Astrocyte (in vitro differentiated cells and primary cell): ENCODE measurements around the gene CDK4. TPM values are rescaled to one million over a fixed set of nuclear protein-coding genes. Genes with fewer than 3 reads are reported as not detected.

Experiments
- DNase-seq: peaks from one replicate; pipeline ENCODE4 v3.0.0-alpha.2; 2010; ENCODE audit warnings: low read depth
- FAIRE-seq: peaks from 2 replicates; lab custom pipeline; 2011; peaks lifted over from hg19 to GRCh38; lab: Jason Lieb, UNC
- H2AFZ ChIP-seq: 2 replicates; pipeline ENCODE4 v1.6.0; 2012; ENCODE audit warnings: low read depth, low read length, inconsistent platforms
- H3K27ac ChIP-seq: 2 replicates; pipeline ENCODE4 v1.5.1; 2011; ENCODE audit warnings: low read depth, low read length, inconsistent platforms
- H3K27me3 ChIP-seq: 2 replicates; pipeline ENCODE4 v1.6.0; 2011; ENCODE audit warnings: low read length, inconsistent platforms; ENCODE audit not compliant: insufficient read depth
- H3K36me3 ChIP-seq: 2 replicates; pipeline ENCODE4 v1.5.1; 2011; ENCODE audit warnings: low read length, inconsistent platforms; ENCODE audit not compliant: insufficient read depth
- H3K4me1 ChIP-seq: 2 replicates; pipeline ENCODE4 v1.5.1; 2011; ENCODE audit warnings: low read length, inconsistent platforms; ENCODE audit not compliant: insufficient read depth
- H3K4me2 ChIP-seq: 2 replicates; pipeline ENCODE4 v1.6.0; 2012; ENCODE audit warnings: low read length, inconsistent platforms
- H3K4me3 ChIP-seq: 2 replicates; pipeline ENCODE4 v1.5.1; 2011; ENCODE audit warnings: low read depth, mild to moderate bottlenecking, low read length, inconsistent platforms; ENCODE audit not compliant: insufficient read depth
- H3K79me2 ChIP-seq: 2 replicates; pipeline ENCODE4 v1.6.0; 2012; ENCODE audit warnings: mild to moderate bottlenecking, low read length, inconsistent platforms; ENCODE audit not compliant: insufficient read depth
- H3K9ac ChIP-seq: 2 replicates; pipeline ENCODE4 v1.6.0; 2012; ENCODE audit warnings: mild to moderate bottlenecking, low read length, inconsistent platforms
- H3K9me3 ChIP-seq: 2 replicates; pipeline ENCODE4 v1.5.1; 2012; ENCODE audit warnings: low read depth, mild to moderate bottlenecking, low read length, inconsistent platforms; ENCODE audit not compliant: insufficient read depth
- H4K20me1 ChIP-seq: 2 replicates; pipeline ENCODE4 v1.6.0; 2012; ENCODE audit warnings: low read length, inconsistent platforms; ENCODE audit not compliant: insufficient read depth
- H3K27ac Mint-ChIP-seq: one replicate; pipeline ENCODE4 v1.8.0; 2021; ENCODE audit warnings: mild to moderate bottlenecking, mixed read lengths; ENCODE audit not compliant: unreplicated experiment
- H3K27me3 Mint-ChIP-seq: one replicate; pipeline ENCODE4 v1.8.0; 2021; ENCODE audit warnings: low read depth, mixed read lengths; ENCODE audit not compliant: unreplicated experiment
- H3K36me3 Mint-ChIP-seq: one replicate; pipeline ENCODE4 v1.8.0; 2021; ENCODE audit warnings: low read depth, mixed read lengths; ENCODE audit not compliant: unreplicated experiment
- H3K4me1 Mint-ChIP-seq: one replicate; pipeline ENCODE4 v1.8.0; 2021; ENCODE audit warnings: low read depth, mixed read lengths; ENCODE audit not compliant: unreplicated experiment
- H3K4me3 Mint-ChIP-seq: one replicate; pipeline ENCODE4 v1.8.0; 2021; ENCODE audit warnings: mild to moderate bottlenecking, moderate library complexity, mixed read lengths; ENCODE audit not compliant: unreplicated experiment
- H3K9me3 Mint-ChIP-seq: one replicate; pipeline ENCODE4 v1.8.0; 2021; ENCODE audit warnings: mild to moderate bottlenecking, mixed read lengths; ENCODE audit not compliant: unreplicated experiment
- EZH2 ChIP-seq: IDR thresholded peaks from 2 replicates; pipeline ENCODE4 v1.6.1; 2012; ENCODE audit warnings: mild to moderate bottlenecking, low read length, inconsistent platforms; ENCODE audit not compliant: insufficient read depth
- total RNA-seq: library from RNA; stranded (reverse); gene quantifications from 2 replicates; pipeline ENCODE4 v1.2.1, GENCODE V29; 2021
- TF ChIP-seq, protein P1 (sequence below): IDR thresholded peaks from 2 replicates; pipeline ENCODE4 v1.5.1; 2011; ENCODE audit warnings: low read depth, mild to moderate bottlenecking, inconsistent platforms, low read length, moderate library complexity; ENCODE audit not compliant: insufficient read depth

CDK4 gene
- total RNA-seq, 1 donor from 2014 or later = 133 TPM

GRCh38 chr12:57755454-57756372 lies 3.6 kb upstream of the CDK4 start:
- FAIRE-seq (no peak), DNase-seq (no peak)
- H3K27ac Mint-ChIP-seq = peak overlapping the region; percentile 20
- H3K27me3 Mint-ChIP-seq = peaks cover 4% of the 10 kb centered on the region
- H3K4me1 Mint-ChIP-seq = peaks cover 23% of the 10 kb centered on the region
- H3K36me3 ChIP-seq = peaks cover 3% of the 10 kb centered on the region
- H3K9ac ChIP-seq = peak overlapping the region; percentile 41
- peak; percentile 92 for TF ChIP-seq EZH2
- TF ChIP-seq, protein P1, sequence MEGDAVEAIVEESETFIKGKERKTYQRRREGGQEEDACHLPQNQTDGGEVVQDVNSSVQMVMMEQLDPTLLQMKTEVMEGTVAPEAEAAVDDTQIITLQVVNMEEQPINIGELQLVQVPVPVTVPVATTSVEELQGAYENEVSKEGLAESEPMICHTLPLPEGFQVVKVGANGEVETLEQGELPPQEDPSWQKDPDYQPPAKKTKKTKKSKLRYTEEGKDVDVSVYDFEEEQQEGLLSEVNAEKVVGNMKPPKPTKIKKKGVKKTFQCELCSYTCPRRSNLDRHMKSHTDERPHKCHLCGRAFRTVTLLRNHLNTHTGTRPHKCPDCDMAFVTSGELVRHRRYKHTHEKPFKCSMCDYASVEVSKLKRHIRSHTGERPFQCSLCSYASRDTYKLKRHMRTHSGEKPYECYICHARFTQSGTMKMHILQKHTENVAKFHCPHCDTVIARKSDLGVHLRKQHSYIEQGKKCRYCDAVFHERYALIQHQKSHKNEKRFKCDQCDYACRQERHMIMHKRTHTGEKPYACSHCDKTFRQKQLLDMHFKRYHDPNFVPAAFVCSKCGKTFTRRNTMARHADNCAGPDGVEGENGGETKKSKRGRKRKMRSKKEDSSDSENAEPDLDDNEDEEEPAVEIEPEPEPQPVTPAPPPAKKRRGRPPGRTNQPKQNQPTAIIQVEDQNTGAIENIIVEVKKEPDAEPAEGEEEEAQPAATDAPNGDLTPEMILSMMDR = no peak
- H3K4me3 ChIP-seq = peak overlapping the region; percentile 45
- no peaks in the 10 kb centered on the region for H3K9me3 Mint-ChIP-seq
- H3K4me2 ChIP-seq = peak overlapping the region; percentile 82
- H3K36me3 Mint-ChIP-seq = peaks cover 17% of the 10 kb centered on the region
- H3K27ac ChIP-seq = no peak overlapping the region
- peaks cover 18% of the 10 kb centered on the region for H3K4me1 ChIP-seq
- peak overlapping the region; percentile 76 for H3K4me3 Mint-ChIP-seq
- peaks cover 11% of the 10 kb centered on the region for H3K27me3 ChIP-seq
- H3K9me3 ChIP-seq = no peaks in the 10 kb centered on the region
- H4K20me1 ChIP-seq = peaks cover 21% of the 10 kb centered on the region
- no peak overlapping the region for H2AFZ ChIP-seq
- H3K79me2 ChIP-seq = peaks cover 15% of the 10 kb centered on the region

DNA sequence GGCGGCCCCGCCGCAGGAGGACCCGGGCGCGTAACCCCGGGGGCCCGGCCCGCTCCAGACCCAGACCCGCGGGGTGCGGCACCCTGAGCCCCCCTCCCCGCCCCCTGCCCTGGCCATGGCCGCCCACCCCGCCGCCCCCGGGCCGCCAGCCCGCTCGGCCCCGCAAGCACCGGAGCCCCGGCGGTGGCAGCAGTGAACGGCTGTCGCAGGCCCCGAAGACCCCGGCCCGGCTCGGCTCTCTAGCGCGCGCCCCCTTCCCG lies 3.0 kb upstream of the CDK4 start:
- Mint-ChIP-seq H3K4me1 (peaks cover 27% of the 10 kb centered on the region), H3K36me3 (peaks cover 20% of the 10 kb centered on the region), H3K9me3 (no peaks in the 10 kb centered on the region), H3K4me3 (no peak overlapping the region), H3K27me3 (peaks cover 4% of the 10 kb centered on the region), H3K27ac (no peak overlapping the region)
- Histone ChIP-seq H3K79me2 (peaks cover 21% of the 10 kb centered on the region), H3K27me3 (peaks cover 11% of the 10 kb centered on the region), H3K4me2 (peak overlapping the region; percentile 82), H3K4me1 (peaks cover 21% of the 10 kb centered on the region), H2AFZ (no peak overlapping the region), H3K36me3 (peaks cover 8% of the 10 kb centered on the region), H3K27ac (no peak overlapping the region), H3K4me3 (peak overlapping the region; percentile 31), H3K9ac (no peak overlapping the region), H3K9me3 (no peaks in the 10 kb centered on the region), H4K20me1 (peaks cover 21% of the 10 kb centered on the region)
- TF ChIP-seq EZH2 = no peak
- TF ChIP-seq, protein P1 = no peak
- no peak for FAIRE-seq
- DNase-seq = no peak
